Glomerular visceral epithelial cell (primary cell): ENCODE results near the gene UCHL5.
"Not testable (repeated sequence)": the region's sequence is repeated elsewhere in the genome, so short reads cannot be mapped to it uniquely, and the experiment has no call there.

Experiments
- DNase-seq: peaks from one replicate; pipeline ENCODE4 v3.0.0-alpha.2; 2016; ENCODE audit errors: extremely low spot score

The UCHL5 gene

GRCh38 chr1:193013005-193013404 is 46.2 kb downstream of the UCHL5 start:
- no peak for DNase-seq

DNA sequence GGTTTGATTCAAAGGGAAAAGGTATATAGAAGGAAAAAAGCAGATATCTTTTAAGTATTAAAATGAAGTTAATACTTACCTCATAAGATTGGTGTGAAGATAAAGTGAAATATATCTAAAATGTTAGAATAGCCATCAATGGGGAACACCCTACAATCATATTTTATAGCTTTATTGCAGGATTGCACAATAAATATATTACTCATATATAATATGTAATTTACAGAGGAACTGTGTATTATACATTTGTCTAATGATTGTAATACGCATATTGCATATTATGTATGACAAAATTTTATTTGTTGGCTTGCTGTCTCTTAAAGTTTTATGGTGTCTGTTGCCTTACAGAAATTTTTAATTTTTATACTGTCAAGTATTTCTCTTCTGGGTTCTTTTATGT is 47.8 kb downstream of the UCHL5 start:
- DNase-seq, result no peak

DNA sequence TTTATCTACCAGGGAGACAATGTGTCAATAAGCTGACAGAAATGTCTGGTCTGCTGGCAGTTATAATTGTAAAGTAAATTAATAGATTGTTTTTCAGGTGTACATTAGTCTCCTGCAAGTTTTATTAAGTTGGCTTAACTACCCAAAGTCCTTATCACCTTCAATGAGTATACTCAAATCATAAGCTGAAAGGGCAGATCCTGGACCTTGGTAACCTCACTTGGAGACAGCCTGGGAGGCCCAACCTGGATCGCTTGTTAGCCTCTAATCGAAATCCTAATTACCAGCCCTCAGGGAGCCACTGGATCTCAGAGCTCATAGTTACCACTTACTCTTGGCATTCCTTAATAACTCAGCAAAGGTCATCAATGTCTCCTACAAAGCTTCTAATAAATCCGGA is 49.7 kb downstream of the UCHL5 start:
- no peak for DNase-seq

DNA sequence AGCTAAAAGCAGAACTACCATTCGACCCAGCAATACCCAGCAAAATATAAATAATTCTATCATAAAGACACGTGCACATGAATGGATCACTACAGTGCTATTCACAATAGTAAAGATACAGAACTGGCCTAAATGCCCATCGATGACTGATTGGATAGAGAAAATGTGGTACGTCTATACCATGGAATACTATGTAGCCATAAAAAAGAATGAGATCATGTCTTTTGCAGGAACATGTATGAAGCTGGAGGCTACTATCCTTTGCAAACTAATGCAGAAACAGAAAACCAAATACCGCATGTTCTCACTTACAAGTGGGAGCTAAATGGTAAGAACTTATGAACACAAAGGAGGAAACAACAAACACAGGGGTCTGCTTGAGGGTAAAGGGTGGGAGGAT is 53.4 kb downstream of the UCHL5 start:
- DNase-seq, result no peak

DNA sequence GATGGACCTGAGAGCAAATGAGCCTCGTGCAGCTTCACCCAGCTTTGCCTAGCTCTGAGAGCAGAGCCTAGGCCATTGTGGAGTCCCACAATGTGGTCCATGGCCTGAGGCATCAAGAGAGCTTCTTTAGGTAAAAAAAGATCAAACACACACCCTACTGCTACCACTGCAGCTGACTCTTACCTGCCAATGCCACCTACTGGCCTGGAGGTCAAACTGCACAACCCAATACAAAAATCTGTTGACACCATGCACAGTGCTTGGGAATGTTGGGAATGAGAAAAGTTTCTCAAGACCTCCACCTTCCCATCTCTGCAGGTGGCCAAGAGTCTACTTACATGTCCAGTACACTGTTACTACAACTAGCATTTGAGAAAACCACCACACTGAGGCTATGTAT is 60.6 kb downstream of the UCHL5 start:
- DNase-seq, result no peak

DNA sequence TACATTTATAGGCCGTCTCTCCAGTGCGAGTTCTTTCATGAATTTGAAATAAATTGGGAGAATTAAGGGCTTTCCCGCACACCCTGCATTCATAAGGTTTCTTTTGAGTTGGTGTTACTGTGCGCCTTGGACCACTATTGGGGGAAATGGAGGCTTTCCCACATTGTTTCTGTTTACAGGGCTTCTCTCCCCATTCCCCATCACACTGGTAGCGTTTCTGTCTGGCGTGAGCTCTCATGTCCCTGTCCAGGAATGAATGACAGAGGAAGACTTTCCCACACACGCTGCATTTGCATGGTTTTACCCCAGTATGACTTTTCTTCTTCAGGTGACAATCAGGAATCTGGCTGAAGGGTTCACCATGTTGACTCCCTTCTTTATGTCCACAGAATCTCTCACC is 65.0 kb downstream of the UCHL5 start:
- DNase-seq, result no peak

DNA sequence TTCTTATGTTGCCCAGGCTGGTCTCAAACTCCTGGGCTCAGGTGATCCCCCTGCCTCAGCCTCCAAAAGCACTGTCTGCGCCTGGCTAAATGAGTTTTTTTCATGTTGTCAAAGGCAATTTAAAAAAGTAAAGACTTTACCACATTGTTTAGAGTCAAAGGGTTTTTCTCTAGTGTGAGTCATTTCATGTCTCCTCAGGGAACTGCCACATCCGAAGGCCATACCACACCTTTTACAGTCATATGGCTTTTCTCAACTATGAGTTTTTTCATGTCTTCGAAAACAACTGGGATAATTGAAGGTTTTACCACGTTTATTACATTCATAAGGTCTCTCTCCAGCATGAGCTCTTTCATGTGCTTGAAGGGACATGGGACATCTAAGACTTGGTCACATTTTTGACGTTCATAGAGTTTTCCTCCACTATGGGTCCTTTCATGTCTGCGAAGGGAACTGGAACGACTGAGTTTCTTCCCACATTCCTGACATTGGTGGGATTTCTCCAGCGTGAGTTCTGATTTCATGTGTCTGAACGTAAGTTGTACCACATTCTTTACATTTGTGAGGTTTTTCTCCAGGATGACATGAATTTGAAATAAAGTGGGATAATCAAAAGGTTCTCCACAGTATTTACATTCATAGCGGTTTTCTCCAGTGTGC is 65.6 kb downstream of the UCHL5 start:
- no peak for DNase-seq

DNA sequence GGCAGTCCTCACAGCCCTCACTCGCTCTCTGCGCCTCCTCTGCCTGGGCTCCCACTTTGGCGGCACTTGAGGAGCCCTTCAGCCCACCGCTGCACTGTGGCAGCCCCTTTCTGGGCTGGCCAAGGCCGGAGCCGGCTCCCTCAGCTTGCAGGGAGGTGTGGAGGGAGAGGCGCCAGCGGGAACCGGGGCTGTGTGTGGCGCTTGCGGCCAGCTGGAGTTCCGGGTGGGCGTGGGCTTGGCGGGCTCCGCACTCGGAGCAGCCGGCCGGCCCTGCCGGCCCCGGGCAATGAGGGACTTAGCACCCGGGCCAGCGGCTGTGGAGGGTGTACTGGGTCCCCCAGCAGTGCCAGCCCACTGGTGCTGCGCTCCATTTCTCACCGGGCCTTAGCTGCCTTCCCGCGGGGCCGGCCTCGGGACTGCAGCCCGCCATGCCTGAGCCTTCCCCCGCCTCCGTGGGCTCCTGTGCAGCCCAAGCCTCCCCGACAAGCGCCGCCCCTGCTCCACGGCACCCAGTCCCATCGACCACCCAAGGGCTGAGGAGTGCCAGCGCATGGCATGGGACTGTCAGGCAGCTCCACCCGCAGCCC is 72.3 kb downstream of the UCHL5 start:
- not testable (repeated sequence) for DNase-seq

GRCh38 chr1:192986110-192986747 is 72.9 kb downstream of the UCHL5 start:
- DNase-seq, result no peak

GRCh38 chr1:192984080-192984479 is 75.1 kb downstream of the UCHL5 start:
- DNase-seq, result no peak

DNA sequence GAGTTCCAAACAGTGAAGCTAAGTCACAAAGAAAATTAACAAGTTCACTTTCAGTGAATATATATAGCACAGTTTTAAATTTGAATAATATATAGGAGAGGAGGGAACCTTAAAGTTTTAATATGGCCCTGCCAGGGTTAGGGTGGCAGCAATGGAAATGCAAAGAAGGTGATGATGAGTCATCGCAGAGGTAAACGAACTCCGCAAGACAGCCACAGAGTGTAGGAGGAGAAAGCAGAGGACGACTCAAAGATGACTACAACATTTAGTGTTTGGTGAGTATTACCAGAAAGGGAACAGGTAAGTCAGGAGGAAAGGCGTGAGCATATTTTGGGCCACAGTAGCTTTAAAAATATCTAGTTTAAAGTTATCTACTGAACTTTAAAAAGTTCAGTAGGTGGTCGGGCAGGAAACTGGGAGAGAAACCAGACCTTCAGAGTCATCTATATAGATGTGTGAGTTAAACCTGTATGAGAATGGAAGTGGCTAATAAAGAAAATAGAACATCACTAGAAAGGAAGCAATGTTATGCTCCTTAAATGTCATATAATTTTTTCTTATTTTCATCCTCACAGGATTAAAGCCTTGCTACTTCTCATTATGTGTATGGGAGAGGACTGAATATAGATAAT is 75.7 kb downstream of the UCHL5 start:
- no peak for DNase-seq

DNA sequence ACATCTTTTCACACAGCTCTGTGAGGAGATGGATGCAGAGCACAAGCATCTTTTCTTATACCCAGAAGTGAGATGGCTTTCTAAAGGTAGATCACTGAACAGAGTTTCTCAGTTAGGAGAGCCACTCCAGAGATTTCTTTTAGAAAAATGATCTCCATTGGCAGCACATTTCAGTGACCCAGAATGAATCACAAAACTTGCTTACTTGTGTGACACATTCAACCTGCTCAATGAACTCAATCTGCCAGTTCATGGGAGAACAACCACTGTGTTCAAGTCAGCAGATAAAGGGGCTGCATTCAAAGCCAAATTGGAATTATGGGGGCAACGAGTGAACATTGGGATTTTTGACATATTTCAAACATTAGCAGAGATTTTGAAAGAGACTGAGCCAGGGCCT is 78.3 kb downstream of the UCHL5 start:
- no peak for DNase-seq

DNA sequence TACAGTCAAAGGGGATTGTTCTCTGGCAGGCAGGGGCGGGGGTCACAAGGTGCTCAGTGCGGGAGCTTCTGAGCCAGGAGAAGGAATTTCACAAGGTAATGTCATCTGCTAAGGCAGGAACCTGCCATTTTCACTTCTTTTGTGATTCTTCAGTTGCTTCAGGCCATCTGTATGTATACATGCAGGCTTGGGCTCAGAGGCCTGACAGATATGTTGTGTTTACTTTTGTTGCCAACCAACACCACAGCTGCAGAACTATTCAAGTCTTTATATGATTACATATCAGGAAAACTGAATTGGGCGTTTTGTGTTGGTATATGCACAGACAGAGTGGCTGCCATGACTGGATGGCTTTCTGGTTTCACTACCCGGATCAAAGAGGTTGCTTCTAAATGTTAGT is 78.8 kb downstream of the UCHL5 start:
- peak; percentile 12 for DNase-seq

DNA sequence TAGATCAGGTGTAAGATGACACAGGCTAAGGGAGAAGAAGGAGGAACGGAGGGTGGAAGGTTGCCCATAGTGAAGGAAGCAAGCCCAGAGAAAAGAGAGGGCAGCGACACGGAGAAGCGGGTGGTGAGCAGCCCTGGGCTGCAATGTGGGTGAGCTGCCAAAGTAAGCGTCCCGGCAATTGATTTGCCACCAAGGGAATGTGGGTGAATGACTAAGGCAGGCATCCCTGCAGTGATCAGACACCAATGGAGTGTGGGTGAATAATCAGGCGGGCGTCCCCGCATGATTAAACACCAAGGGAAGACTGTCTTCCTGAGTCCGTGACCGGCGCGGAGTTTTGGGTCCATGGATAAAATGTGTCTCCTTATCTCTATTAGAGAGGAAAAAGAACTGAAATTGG is 79.6 kb downstream of the UCHL5 start:
- peak; percentile 88 for DNase-seq

- DNase-seq, result no peak
Measured at GRCh38 chr1:192978195-192978710, 80.9 kb downstream of the UCHL5 start.

DNA sequence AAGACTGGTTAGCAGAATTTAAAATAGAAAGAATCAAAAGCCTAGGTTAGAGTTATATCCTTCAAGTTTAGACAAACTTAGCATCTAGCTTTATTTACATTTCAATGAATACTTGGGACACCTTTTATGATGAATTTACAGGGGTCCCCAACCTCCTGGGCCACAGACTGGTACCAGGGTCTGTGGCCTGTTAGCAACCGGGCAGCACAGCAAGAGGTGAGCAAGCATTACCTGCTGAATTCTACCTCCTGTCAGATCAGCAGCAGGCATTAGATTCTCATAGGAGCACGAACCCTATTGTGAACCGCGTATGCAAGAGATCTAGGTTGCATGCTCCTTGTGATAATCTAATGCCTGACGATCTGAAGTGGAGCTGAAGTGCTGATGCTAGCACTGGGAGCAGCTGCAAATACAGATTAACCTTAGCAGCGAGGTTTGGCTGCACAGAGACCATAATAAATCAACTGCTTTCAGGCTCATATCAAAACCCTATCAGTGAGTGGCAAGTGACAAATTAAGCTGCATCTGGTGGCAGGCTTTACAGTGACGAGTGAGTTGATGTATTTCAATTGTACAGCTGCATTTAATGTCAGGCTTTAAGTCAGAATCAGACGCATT is 82.0 kb downstream of the UCHL5 start:
- no peak for DNase-seq

DNA sequence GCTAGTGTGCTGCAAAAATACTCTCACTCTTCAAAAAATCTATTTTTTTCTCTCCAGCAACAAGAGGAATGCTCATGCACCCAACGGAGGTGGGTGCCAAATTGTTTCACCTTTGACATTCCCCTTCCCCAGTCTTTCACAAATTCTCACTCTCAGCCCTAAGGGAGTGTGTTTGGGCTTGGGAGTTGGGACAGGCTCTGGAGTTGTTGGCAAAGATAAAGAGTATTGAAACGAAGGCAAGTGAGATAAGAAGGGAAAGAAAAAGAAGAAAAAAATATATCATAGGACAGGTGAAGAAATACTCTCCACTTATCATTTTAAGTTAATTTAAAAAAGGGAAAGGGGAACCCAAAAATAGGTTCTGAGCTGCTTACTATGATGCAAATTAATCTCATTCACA is 82.6 kb downstream of the UCHL5 start:
- no peak for DNase-seq

GRCh38 chr1:192974701-192975100 is 84.5 kb downstream of the UCHL5 start:
- peak; percentile 55 for DNase-seq

DNA sequence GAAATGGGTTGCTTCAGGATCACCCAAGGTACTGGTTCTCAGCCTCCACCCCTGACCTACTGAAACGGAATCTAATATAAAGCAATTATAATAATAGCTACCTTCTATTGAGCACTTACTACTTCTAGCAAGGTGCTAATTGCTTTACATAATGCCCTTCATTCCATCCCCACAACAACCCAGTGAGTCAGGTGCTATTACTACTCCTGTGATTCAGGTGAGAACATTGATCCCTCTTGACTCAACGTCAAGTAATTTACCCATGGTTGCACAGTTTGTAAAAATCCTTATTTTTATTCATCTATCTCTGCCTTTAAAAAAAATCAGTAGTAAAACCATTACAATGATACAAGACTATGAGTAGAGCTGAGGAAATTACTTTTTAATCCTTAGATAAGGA is 85.2 kb downstream of the UCHL5 start:
- no peak for DNase-seq

DNA sequence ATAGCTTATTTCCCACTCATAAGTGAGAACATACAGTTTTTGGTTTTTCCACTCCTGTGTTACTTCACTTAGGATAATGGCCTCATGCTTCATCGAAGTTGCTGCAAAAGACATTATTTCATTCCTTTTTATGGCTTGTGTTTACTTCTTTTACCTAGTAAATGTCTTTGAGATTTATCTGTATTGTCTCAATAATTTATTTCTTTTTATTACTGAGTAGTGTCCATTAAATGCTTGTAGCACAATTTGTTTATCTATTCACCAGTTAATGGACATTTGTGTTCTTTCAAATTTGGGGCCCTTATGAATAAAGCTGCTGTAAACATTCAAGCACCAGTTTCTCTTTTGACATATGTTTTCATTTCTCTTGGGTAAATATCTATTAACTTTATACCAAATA is 86.0 kb downstream of the UCHL5 start:
- DNase-seq, result no peak

DNA sequence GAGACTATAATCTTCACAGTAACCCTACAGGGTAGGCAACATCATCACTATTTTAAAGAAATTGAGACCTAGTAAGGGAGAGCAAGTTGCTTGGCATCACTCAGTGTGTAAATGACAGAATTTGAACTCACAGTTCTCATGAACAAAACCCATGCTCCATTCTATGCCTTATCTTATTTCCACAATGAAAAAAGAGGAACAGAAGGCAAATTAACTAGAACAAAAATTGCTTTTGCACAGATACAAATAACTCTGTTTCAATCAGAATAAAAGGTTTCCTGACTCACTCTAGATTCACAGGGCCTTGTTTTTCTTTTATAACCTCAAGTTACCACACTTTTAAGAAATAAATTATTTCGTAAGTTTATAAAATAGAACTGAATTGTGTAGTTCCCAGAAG is 90.1 kb downstream of the UCHL5 start:
- DNase-seq, result no peak

DNA sequence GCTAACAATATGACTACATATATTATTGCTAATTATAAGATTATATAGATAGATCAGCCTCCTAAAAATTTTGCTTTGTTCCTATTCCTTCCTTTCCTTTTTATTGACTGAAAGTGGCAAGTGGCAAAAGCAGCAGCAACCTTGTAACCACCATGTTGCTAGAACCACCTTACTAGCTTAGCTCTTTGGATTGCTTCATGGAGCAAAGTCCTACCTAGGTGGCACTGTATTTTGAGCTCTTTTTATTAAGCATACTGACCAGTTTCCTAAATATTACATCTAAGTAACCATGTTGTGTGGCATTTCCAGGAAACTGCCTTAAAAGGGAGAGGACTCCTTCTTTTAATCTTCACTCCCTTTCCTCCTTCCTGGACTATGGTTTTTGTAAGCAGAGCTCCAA is 90.8 kb downstream of the UCHL5 start:
- DNase-seq, result no peak
